Liver (tissue), 9 donors: ENCODE measurements around the gene SYT8. TPM values are rescaled to one million over a fixed set of nuclear protein-coding genes. Genes with fewer than 3 reads are reported as not detected.
A peak's percentile ranks its signal among the peaks of the same experiment; 100 is the strongest.

ENCODE experiments used
- DNase-seq: peaks from one replicate; pipeline ENCODE4 v3.0.0-alpha.2; 2017; ENCODE audit warnings: low spot score
- H3K27ac ChIP-seq, 2 donors: one replicate each; pipeline ENCODE4 v1.7.0; 2013; ENCODE audit warnings: inconsistent platforms in 2 of 2, low read length in 2 of 2, control low read depth in 1 of 2, low read depth in 1 of 2, mild to moderate bottlenecking in 1 of 2
- H3K27me3 ChIP-seq, 4 donors: one replicate each; pipeline versions ENCODE4 v1.6.1 to v1.7.0; 2013; ENCODE audit warnings: low read length in 3 of 4, inconsistent platforms in 1 of 4, mild to moderate bottlenecking in 1 of 4, moderate library complexity in 1 of 4; ENCODE audit not compliant: control insufficient read depth in 4 of 4, insufficient read depth in 4 of 4
- H3K36me3 ChIP-seq, 4 donors: one replicate each; pipeline versions ENCODE4 v1.6.1 to v1.7.0; 2013; ENCODE audit warnings: low read length in 3 of 4, mild to moderate bottlenecking in 3 of 4, low read depth in 1 of 4, moderate library complexity in 1 of 4; ENCODE audit not compliant: control insufficient read depth in 4 of 4, insufficient read depth in 3 of 4
- H3K4me1 ChIP-seq, 4 donors: one replicate each; pipeline versions ENCODE4 v1.6.1 to v1.7.0; 2013; ENCODE audit warnings: low read length in 3 of 4, mild to moderate bottlenecking in 3 of 4, moderate library complexity in 1 of 4; ENCODE audit not compliant: control insufficient read depth in 4 of 4, insufficient read depth in 4 of 4
- H3K4me3 ChIP-seq, 3 donors: one replicate each; pipeline versions ENCODE4 v1.6.1 to v1.7.0; 2013; ENCODE audit warnings: low read length in 3 of 3, control low read depth in 1 of 3, low read depth in 1 of 3, mild to moderate bottlenecking in 1 of 3
- H3K9ac ChIP-seq, 2 donors: one replicate each; pipeline ENCODE4 v1.7.0; 2013; ENCODE audit warnings: low read length in 2 of 2, mild to moderate bottlenecking in 2 of 2, moderate library complexity in 2 of 2, control low read depth in 1 of 2, low read depth in 1 of 2
- H3K9me3 ChIP-seq, 4 donors: one replicate each; pipeline versions ENCODE4 v1.6.1 to v1.7.0; 2013; ENCODE audit warnings: low read length in 3 of 4; ENCODE audit not compliant: control insufficient read depth in 4 of 4
- EGR1 ChIP-seq, 2 donors: IDR thresholded peaks; 2 replicates each; pipeline ENCODE4 v1.6.1; 2016 to 2018; ENCODE audit warnings: antibody characterized with exemption in 2 of 2, low read depth in 2 of 2
- FOXA2 ChIP-seq: IDR thresholded peaks from 2 replicates; pipeline ENCODE4 v1.6.1; 2016; ENCODE audit warnings: antibody characterized with exemption
- GABPA ChIP-seq, 2 donors: IDR thresholded peaks in 1 of 2; conservative IDR thresholded peaks in 1 of 2; 2 replicates each; pipeline ENCODE4 v1.6.1; 2016; ENCODE audit warnings: antibody characterized with exemption in 2 of 2, mild to moderate bottlenecking in 1 of 2, moderate library complexity in 1 of 2
- HNF4A ChIP-seq, 2 donors: conservative IDR thresholded peaks; 2 replicates each; pipeline ENCODE4 v1.6.1; 2016; ENCODE audit warnings: antibody characterized with exemption in 2 of 2, mild to moderate bottlenecking in 2 of 2
- HNF4G ChIP-seq: IDR thresholded peaks from 2 replicates; pipeline ENCODE4 v1.6.1; 2016; ENCODE audit warnings: antibody characterized with exemption
- RAD21 ChIP-seq, 2 donors: IDR thresholded peaks; 2 replicates each; pipeline ENCODE4 v1.6.1; 2016; ENCODE audit warnings: antibody characterized with exemption in 2 of 2, mild to moderate bottlenecking in 2 of 2
- RXRA ChIP-seq, 2 donors: IDR thresholded peaks; 2 replicates each; pipeline ENCODE4 v1.6.1; 2017 to 2018; ENCODE audit warnings: antibody characterized with exemption in 2 of 2, mild to moderate bottlenecking in 1 of 2
- TAF1 ChIP-seq: conservative IDR thresholded peaks from 2 replicates; pipeline ENCODE4 v1.6.1; 2016; ENCODE audit warnings: antibody characterized with exemption, mild to moderate bottlenecking
- WGBS: extraction: QIAGEN DNeasy Blood & Tissue Kit; methylation state at CpG from one replicate; pipeline ENCODE4 v1.1.7; 2013; 5-methylcytosine and 5-hydroxymethylcytosine counted together
- polyA plus RNA-seq, 2 donors: library from polyadenylated mRNA; stranded (reverse) in 1 of 2; unstranded in 1 of 2; fragments of 200-250 nt in 1 of 2; fragments of >200 nt in 1 of 2; fragmentation: Nextera tagmentation in 1 of 2; extraction: Ambion mirVana in 1 of 2; gene quantifications; one replicate each; pipeline versions ENCODE4 v1.2.1 to v1.2.3, GENCODE V29; 2013 to 2015
- total RNA-seq, 2 donors: library from RNA; depleted of rRNA; stranded (reverse); fragments of >200 nt; gene quantifications; one replicate each; pipeline ENCODE4 v1.2.3, GENCODE V29; 2014
- TF ChIP-seq, protein P1 (sequence below): fragments of 150-350 bp; IDR thresholded peaks from 2 replicates; pipeline ENCODE4 v1.5.1; 2017; ENCODE audit warnings: improper control_type of control experiment, low read depth, low read length; ENCODE audit not compliant: missing input control
- TF ChIP-seq, protein P2 (sequence below): IDR thresholded peaks from 2 replicates; pipeline ENCODE4 v1.6.1; 2016; ENCODE audit warnings: antibody characterized with exemption
- TF ChIP-seq, protein P3 (sequence below): IDR thresholded peaks from 2 replicates; pipeline ENCODE4 v1.6.1; 2016; ENCODE audit warnings: antibody characterized with exemption
- TF ChIP-seq, protein P4 (sequence below): IDR thresholded peaks from 2 replicates; pipeline ENCODE4 v1.6.1; 2016; ENCODE audit warnings: antibody characterized with exemption, mild to moderate bottlenecking
- TF ChIP-seq, protein P5 (sequence below): IDR thresholded peaks from 2 replicates; pipeline ENCODE4 v1.6.1; 2016; ENCODE audit warnings: antibody characterized with exemption
- donor health status: healthy.
- donor health status: healthy.
- donor health status: healthy.
- donor health status: healthy.
- donor health status: healthy.

The SYT8 gene
- total and polyA plus RNA-seq, 4 donors: 0.17 to 0.99 (median 0.35) TPM

DNA sequence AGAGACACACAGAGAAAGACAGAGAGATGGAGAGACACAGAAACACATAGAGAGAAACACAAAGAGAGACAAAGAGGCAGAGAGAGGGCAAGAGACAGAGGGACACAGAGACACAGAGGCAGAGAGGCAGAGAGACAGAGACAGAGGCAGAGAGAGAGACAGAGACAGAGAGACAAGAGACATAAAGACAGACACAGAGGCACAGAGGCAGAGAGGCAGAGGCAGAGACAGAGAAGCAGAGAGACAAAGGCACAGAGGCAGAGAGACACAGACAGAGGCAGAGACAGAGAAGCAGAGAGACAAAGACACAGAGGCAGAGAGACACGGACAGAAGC lies 10.3 kb downstream of the SYT8 start:
- no peak for DNase-seq
- Histone ChIP-seq H3K27ac (peak overlapping the region; percentile 44 to 50), H3K36me3 (no peaks in the 10 kb centered on the region), H3K9ac (no peak overlapping the region), H3K4me3 (no peak overlapping the region), H3K4me1 (peaks cover 0 to 6% (median 3%) of the 10 kb centered on the region in 4 donors), H3K27me3 (no peaks in the 10 kb centered on the region), H3K9me3 (no peaks in the 10 kb centered on the region)
- TF ChIP-seq, protein P1, sequence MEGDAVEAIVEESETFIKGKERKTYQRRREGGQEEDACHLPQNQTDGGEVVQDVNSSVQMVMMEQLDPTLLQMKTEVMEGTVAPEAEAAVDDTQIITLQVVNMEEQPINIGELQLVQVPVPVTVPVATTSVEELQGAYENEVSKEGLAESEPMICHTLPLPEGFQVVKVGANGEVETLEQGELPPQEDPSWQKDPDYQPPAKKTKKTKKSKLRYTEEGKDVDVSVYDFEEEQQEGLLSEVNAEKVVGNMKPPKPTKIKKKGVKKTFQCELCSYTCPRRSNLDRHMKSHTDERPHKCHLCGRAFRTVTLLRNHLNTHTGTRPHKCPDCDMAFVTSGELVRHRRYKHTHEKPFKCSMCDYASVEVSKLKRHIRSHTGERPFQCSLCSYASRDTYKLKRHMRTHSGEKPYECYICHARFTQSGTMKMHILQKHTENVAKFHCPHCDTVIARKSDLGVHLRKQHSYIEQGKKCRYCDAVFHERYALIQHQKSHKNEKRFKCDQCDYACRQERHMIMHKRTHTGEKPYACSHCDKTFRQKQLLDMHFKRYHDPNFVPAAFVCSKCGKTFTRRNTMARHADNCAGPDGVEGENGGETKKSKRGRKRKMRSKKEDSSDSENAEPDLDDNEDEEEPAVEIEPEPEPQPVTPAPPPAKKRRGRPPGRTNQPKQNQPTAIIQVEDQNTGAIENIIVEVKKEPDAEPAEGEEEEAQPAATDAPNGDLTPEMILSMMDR: no peak
- TF ChIP-seq HNF4G: no peak
- no peak for TF ChIP-seq RAD21 (IDR thresholded peaks at IDR 0.05)
- no peak for TF ChIP-seq EGR1 (IDR thresholded peaks at IDR 0.05; ENCODE audit: low read depth in 2 of 2)
- TF ChIP-seq RXRA (IDR thresholded peaks at IDR 0.05): no peak
- TF ChIP-seq, protein P2, sequence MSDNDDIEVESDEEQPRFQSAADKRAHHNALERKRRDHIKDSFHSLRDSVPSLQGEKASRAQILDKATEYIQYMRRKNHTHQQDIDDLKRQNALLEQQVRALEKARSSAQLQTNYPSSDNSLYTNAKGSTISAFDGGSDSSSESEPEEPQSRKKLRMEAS: no peak
- no peak for TF ChIP-seq GABPA (IDR thresholded peaks at IDR 0.05 in 1 of 2, conservative IDR thresholded peaks at IDR 0.05 in 1 of 2)
- TF ChIP-seq, protein P3, sequence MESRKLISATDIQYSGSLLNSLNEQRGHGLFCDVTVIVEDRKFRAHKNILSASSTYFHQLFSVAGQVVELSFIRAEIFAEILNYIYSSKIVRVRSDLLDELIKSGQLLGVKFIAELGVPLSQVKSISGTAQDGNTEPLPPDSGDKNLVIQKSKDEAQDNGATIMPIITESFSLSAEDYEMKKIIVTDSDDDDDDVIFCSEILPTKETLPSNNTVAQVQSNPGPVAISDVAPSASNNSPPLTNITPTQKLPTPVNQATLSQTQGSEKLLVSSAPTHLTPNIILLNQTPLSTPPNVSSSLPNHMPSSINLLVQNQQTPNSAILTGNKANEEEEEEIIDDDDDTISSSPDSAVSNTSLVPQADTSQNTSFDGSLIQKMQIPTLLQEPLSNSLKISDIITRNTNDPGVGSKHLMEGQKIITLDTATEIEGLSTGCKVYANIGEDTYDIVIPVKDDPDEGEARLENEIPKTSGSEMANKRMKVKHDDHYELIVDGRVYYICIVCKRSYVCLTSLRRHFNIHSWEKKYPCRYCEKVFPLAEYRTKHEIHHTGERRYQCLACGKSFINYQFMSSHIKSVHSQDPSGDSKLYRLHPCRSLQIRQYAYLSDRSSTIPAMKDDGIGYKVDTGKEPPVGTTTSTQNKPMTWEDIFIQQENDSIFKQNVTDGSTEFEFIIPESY: no peak
- TF ChIP-seq, protein P4, sequence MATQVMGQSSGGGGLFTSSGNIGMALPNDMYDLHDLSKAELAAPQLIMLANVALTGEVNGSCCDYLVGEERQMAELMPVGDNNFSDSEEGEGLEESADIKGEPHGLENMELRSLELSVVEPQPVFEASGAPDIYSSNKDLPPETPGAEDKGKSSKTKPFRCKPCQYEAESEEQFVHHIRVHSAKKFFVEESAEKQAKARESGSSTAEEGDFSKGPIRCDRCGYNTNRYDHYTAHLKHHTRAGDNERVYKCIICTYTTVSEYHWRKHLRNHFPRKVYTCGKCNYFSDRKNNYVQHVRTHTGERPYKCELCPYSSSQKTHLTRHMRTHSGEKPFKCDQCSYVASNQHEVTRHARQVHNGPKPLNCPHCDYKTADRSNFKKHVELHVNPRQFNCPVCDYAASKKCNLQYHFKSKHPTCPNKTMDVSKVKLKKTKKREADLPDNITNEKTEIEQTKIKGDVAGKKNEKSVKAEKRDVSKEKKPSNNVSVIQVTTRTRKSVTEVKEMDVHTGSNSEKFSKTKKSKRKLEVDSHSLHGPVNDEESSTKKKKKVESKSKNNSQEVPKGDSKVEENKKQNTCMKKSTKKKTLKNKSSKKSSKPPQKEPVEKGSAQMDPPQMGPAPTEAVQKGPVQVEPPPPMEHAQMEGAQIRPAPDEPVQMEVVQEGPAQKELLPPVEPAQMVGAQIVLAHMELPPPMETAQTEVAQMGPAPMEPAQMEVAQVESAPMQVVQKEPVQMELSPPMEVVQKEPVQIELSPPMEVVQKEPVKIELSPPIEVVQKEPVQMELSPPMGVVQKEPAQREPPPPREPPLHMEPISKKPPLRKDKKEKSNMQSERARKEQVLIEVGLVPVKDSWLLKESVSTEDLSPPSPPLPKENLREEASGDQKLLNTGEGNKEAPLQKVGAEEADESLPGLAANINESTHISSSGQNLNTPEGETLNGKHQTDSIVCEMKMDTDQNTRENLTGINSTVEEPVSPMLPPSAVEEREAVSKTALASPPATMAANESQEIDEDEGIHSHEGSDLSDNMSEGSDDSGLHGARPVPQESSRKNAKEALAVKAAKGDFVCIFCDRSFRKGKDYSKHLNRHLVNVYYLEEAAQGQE: no peak
- TF ChIP-seq TAF1: no peak
- TF ChIP-seq HNF4A (conservative IDR thresholded peaks at IDR 0.05): no peak
- TF ChIP-seq FOXA2: no peak
- WGBS: 84% methylated on average over 1 of the region's 1 CpG

DNA sequence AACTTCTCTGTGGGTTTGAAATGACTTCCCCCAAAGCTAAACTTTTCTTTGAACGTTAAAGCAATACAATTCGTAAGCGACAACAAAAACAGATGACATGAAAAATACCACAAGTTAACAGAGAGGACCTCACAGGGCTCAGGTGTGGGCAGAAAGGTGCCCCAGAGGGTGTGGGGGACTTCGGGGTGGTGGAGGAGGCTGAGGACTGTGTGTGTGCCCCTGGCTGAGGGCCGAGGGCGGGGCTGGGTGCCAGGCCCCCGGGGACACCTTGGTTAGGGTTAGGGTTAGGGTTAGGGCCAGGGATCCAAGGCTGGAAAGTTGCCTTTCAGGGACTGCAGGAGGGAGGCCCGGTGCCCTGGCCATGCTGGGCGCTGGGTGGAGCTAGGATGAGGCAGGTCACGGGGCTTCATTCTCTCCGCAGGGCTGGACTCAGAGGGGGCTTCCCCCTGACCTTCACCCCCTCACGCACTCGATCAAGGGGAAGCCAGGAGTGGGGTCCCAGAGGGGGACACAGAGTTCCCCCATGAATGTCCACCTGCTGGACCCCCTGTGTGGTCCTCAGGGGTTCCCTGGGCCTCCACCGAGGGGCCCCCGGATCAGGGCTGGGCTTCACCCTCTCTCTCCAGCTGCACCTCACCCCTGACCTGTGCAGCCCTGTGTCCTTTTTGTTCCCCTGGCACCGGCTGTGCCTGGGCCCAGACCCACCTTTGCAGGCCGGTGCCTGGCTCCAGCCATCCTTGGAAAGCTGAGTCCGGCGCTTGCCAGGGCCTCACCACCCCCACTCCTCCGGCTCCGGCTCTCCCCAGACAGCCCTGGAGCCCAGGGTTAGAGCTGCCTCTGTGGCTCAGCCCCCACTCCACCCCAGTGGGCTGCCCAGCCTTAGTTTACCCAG lies 11.0 kb downstream of the SYT8 start:
- DNase-seq: no peak
- Histone ChIP-seq H3K27me3 (no peaks in the 10 kb centered on the region), H3K27ac (no peak overlapping the region), H3K36me3 (no peaks in the 10 kb centered on the region), H3K9ac (no peak overlapping the region), H3K4me3 (no peak overlapping the region), H3K4me1 (peaks cover 0 to 4% (median 3%) of the 10 kb centered on the region in 4 donors), H3K9me3 (no peaks in the 10 kb centered on the region)
- WGBS: 82% methylated on average over 21 of the region's 21 CpGs
- TF ChIP-seq HNF4G (no peak), GABPA (IDR thresholded peaks at IDR 0.05 in 1 of 2, conservative IDR thresholded peaks at IDR 0.05 in 1 of 2) (no peak), RXRA (IDR thresholded peaks at IDR 0.05) (no peak)
- TF ChIP-seq, protein P5, sequence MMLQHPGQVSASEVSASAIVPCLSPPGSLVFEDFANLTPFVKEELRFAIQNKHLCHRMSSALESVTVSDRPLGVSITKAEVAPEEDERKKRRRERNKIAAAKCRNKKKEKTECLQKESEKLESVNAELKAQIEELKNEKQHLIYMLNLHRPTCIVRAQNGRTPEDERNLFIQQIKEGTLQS: no peak
